HG02588 (cell line): Measurements from ENCODE around the gene DNAH1.

ENCODE experiments used
- ATAC-seq: cut with Tn5 transposase; IDR thresholded peaks from one replicate; pipeline ENCODE4 v1.9.1; 2021; ENCODE audit warnings: mild to moderate bottlenecking, moderate library complexity; ENCODE audit not compliant: unreplicated experiment

DNAH1 gene

GRCh38 chr3:52310861-52311575 lies 5.1 kb upstream of the DNAH1 start:
- peak; percentile 54 for ATAC-seq

- ATAC-seq: no peak
Observed at GRCh38 chr3:52311576-52312119, 4.5 kb upstream of the DNAH1 start.

- no peak for ATAC-seq
Observed at GRCh38 chr3:52313188-52313773, 2.8 kb upstream of the DNAH1 start.

- peak; percentile 86 for ATAC-seq
Observed at GRCh38 chr3:52313774-52314188, 2.3 kb upstream of the DNAH1 start.

GRCh38 chr3:52314489-52314888 lies 1.6 kb upstream of the DNAH1 start:
- ATAC-seq: no peak

GRCh38 chr3:52315006-52315405 lies 1.1 kb upstream of the DNAH1 start:
- no peak for ATAC-seq

GRCh38 chr3:52317208-52318000 lies 1.3 kb downstream of the DNAH1 start:
- no peak for ATAC-seq

GRCh38 chr3:52318186-52318816 lies 2.2 kb downstream of the DNAH1 start:
- ATAC-seq: no peak

GRCh38 chr3:52319921-52320595 lies 3.9 kb downstream of the DNAH1 start:
- no peak for ATAC-seq

- ATAC-seq: no peak
Observed at GRCh38 chr3:52321481-52321880, 5.4 kb downstream of the DNAH1 start.

GRCh38 chr3:52322466-52322865 lies 6.3 kb downstream of the DNAH1 start:
- no peak for ATAC-seq

GRCh38 chr3:52323526-52324295 lies 7.6 kb downstream of the DNAH1 start:
- ATAC-seq: no peak

- no peak for ATAC-seq
Observed at GRCh38 chr3:52324676-52325075, 8.6 kb downstream of the DNAH1 start.

GRCh38 chr3:52325686-52326085 lies 9.6 kb downstream of the DNAH1 start:
- ATAC-seq: no peak

- ATAC-seq: no peak
Observed at GRCh38 chr3:52326976-52327375, 10.9 kb downstream of the DNAH1 start.

- ATAC-seq: no peak
Observed at GRCh38 chr3:52327486-52328290, 11.6 kb downstream of the DNAH1 start.

- no peak for ATAC-seq
Observed at GRCh38 chr3:52328536-52329080, 12.5 kb downstream of the DNAH1 start.

GRCh38 chr3:52330194-52330805 lies 14.2 kb downstream of the DNAH1 start:
- ATAC-seq: no peak
